Neural progenitor cell (in vitro differentiated cells): ENCODE measurements around the gene ATP1A2. TPM values are rescaled to one million over a fixed set of nuclear protein-coding genes. Genes with fewer than 3 reads are reported as not detected.

Experiments
- DNase-seq: peaks from one replicate; pipeline ENCODE4 v3.0.0-alpha.2; 2016; ENCODE audit warnings: low spot score
- H2AFZ ChIP-seq: fragments of 200-600 bp; sonication (generic); replicated peaks from 2 replicates; pipeline ENCODE4 v1.6.1; 2016; ENCODE audit warnings: antibody characterized with exemption
- H3F3A ChIP-seq: fragments of 200-600 bp; sonication (generic); 2 replicates; pipeline ENCODE4 v1.6.1; 2016; ENCODE audit warnings: antibody characterized with exemption, low read depth
- H3K27ac ChIP-seq: fragments of 200-600 bp; sonication (generic); 2 replicates; pipeline ENCODE4 v1.5.1; 2016; ENCODE audit warnings: mild to moderate bottlenecking
- H3K27me3 ChIP-seq: fragments of 200-600 bp; sonication (generic); 2 replicates; pipeline ENCODE4 v1.6.1; 2016; ENCODE audit warnings: mild to moderate bottlenecking, moderate library complexity
- H3K36me3 ChIP-seq: fragments of 200-600 bp; sonication (generic); 2 replicates; pipeline ENCODE4 v1.5.1; 2016
- H3K4me1 ChIP-seq: fragments of 200-600 bp; sonication (generic); 2 replicates; pipeline ENCODE4 v1.6.1; 2016; ENCODE audit warnings: mixed run types
- H3K4me2 ChIP-seq: fragments of 200-600 bp; sonication (generic); 2 replicates; pipeline ENCODE4 v1.6.1; 2016
- H3K4me3 ChIP-seq: fragments of 200-600 bp; sonication (generic); 2 replicates; pipeline ENCODE4 v1.5.1; 2016
- H3K79me2 ChIP-seq: fragments of 200-600 bp; sonication (generic); 2 replicates; pipeline ENCODE4 v1.6.1; 2016; ENCODE audit warnings: low read depth
- H3K9ac ChIP-seq: fragments of 200-600 bp; sonication (generic); 2 replicates; pipeline ENCODE4 v1.6.1; 2016
- H3K9me3 ChIP-seq: fragments of 200-600 bp; sonication (generic); 2 replicates; pipeline ENCODE4 v1.5.1; 2016; ENCODE audit warnings: low read depth
- H4K20me1 ChIP-seq: fragments of 200-600 bp; sonication (generic); 2 replicates; pipeline ENCODE4 v1.6.1; 2016; ENCODE audit warnings: low read depth
- H3K27ac Mint-ChIP-seq: 3 replicates; pipeline ENCODE4 v1.8.0; 2021; ENCODE audit warnings: mixed read lengths
- H3K27me3 Mint-ChIP-seq: 2 replicates; pipeline ENCODE4 v1.8.0; 2022; ENCODE audit warnings: low read depth, mild to moderate bottlenecking, inconsistent platforms, moderate library complexity, mixed read lengths; ENCODE audit not compliant: insufficient read depth
- H3K36me3 Mint-ChIP-seq: 3 replicates; pipeline ENCODE4 v1.8.0; 2021; ENCODE audit warnings: mixed read lengths
- H3K4me1 Mint-ChIP-seq: 3 replicates; pipeline ENCODE4 v1.8.0; 2021; ENCODE audit warnings: mixed read lengths
- H3K4me3 Mint-ChIP-seq: 3 replicates; pipeline ENCODE4 v1.8.0; 2021; ENCODE audit warnings: mild to moderate bottlenecking, moderate library complexity, mixed read lengths
- H3K9me3 Mint-ChIP-seq: 3 replicates; pipeline ENCODE4 v1.8.0; 2020; ENCODE audit warnings: mixed read lengths
- EZH2 ChIP-seq: fragments of 200-600 bp; sonication (generic); IDR thresholded peaks from 2 replicates; pipeline ENCODE4 v1.6.1; 2017; ENCODE audit warnings: antibody characterized with exemption, mild to moderate bottlenecking, moderate library complexity
- EZH2phosphoT487 ChIP-seq: fragments of 200-600 bp; sonication (generic); IDR thresholded peaks from 2 replicates; pipeline ENCODE4 v1.6.1; 2017; ENCODE audit warnings: antibody characterized with exemption
- total RNA-seq: library from RNA; depleted of rRNA; stranded (reverse); fragments of >200 nt; gene quantifications from 2 replicates; pipeline ENCODE4 v1.2.3, GENCODE V29; 2015; ENCODE audit warnings: low replicate concordance
- TF ChIP-seq, protein P1 (sequence below): fragments of 200-600 bp; sonication (generic); IDR thresholded peaks from 2 replicates; pipeline ENCODE4 v1.5.1; 2017; ENCODE audit warnings: antibody characterized with exemption, mild to moderate bottlenecking

ATP1A2 gene
- total RNA-seq, 1 donor from 2014 or later, result 88.6 TPM

GRCh38 chr1:160086456-160086892, 29.1 kb upstream of the ATP1A2 start:
- Histone ChIP-seq H3K36me3 (no peaks in the 10 kb centered on the region), H3K4me3 (no peak overlapping the region), H3K9me3 (no peaks in the 10 kb centered on the region), H3K4me2 (no peak overlapping the region), H3F3A (no peaks in the 10 kb centered on the region), H3K27me3 (peaks cover 56% of the 10 kb centered on the region), H3K27ac (no peak overlapping the region), H3K79me2 (no peaks in the 10 kb centered on the region), H3K4me1 (no peaks in the 10 kb centered on the region), H2AFZ (no peak overlapping the region), H3K9ac (no peak overlapping the region), H4K20me1 (no peaks in the 10 kb centered on the region)
- Mint-ChIP-seq H3K4me3 (peak overlapping the region; percentile 59), H3K27ac (no peak overlapping the region), H3K4me1 (peaks cover 14% of the 10 kb centered on the region), H3K9me3 (peaks cover 2% of the 10 kb centered on the region), H3K36me3 (no peaks in the 10 kb centered on the region), H3K27me3 (peaks cover 32% of the 10 kb centered on the region)
- TF ChIP-seq EZH2phosphoT487, result no peak
- TF ChIP-seq, protein P1, sequence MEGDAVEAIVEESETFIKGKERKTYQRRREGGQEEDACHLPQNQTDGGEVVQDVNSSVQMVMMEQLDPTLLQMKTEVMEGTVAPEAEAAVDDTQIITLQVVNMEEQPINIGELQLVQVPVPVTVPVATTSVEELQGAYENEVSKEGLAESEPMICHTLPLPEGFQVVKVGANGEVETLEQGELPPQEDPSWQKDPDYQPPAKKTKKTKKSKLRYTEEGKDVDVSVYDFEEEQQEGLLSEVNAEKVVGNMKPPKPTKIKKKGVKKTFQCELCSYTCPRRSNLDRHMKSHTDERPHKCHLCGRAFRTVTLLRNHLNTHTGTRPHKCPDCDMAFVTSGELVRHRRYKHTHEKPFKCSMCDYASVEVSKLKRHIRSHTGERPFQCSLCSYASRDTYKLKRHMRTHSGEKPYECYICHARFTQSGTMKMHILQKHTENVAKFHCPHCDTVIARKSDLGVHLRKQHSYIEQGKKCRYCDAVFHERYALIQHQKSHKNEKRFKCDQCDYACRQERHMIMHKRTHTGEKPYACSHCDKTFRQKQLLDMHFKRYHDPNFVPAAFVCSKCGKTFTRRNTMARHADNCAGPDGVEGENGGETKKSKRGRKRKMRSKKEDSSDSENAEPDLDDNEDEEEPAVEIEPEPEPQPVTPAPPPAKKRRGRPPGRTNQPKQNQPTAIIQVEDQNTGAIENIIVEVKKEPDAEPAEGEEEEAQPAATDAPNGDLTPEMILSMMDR, result no peak
- no peak for TF ChIP-seq EZH2
- no peak for DNase-seq

DNA sequence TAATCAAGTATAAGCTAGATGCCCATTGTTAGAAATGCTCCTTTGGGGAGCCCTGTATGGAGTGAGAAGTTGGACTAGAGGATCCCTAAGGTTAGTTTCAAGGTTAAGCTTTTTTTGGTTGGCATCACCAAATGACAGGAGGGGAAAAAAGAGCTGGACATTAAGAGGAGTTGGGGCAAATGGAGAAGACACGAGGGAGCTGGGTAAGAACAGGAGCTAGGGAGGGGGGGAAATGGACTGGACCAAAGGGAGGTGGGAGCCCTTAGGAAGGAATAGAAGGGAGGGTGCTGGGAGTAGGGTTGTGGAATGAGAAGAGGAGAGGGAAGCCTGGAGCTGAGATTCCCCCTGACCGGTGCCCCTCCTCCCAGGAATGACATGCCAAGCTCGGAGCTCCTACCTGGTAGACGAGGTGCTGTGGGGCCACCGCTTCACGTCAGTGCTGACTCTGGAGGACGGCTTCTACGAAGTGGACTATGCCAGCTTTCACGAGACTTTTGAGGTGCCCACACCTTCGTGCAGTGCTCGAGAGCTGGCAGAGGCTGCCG, 28.4 kb upstream of the ATP1A2 start:
- Histone ChIP-seq H3K4me2 (no peak overlapping the region), H3K79me2 (no peaks in the 10 kb centered on the region), H3K27me3 (peaks cover 49% of the 10 kb centered on the region), H3K9me3 (no peaks in the 10 kb centered on the region), H2AFZ (no peak overlapping the region), H3K4me3 (no peak overlapping the region), H3K36me3 (no peaks in the 10 kb centered on the region), H3K4me1 (no peaks in the 10 kb centered on the region), H3F3A (no peaks in the 10 kb centered on the region), H3K9ac (no peak overlapping the region), H4K20me1 (no peaks in the 10 kb centered on the region), H3K27ac (no peak overlapping the region)
- peaks cover 2% of the 10 kb centered on the region for H3K9me3 Mint-ChIP-seq
- no peak for TF ChIP-seq EZH2
- H3K4me3 Mint-ChIP-seq, result no peak overlapping the region
- H3K4me1 Mint-ChIP-seq, result peaks cover 11% of the 10 kb centered on the region
- no peak for DNase-seq
- peaks cover 28% of the 10 kb centered on the region for H3K27me3 Mint-ChIP-seq
- no peak overlapping the region for H3K27ac Mint-ChIP-seq
- H3K36me3 Mint-ChIP-seq, result no peaks in the 10 kb centered on the region

- H3K4me2 ChIP-seq, result no peak overlapping the region
- H3F3A ChIP-seq, result no peaks in the 10 kb centered on the region
- H3K4me3 ChIP-seq, result no peak overlapping the region
- TF ChIP-seq EZH2, result no peak
- TF ChIP-seq, protein P1, result no peak
- no peak for TF ChIP-seq EZH2phosphoT487
- H3K4me1 Mint-ChIP-seq, result peaks cover 11% of the 10 kb centered on the region
- peaks cover 15% of the 10 kb centered on the region for H3K27me3 Mint-ChIP-seq
- H3K4me3 Mint-ChIP-seq, result no peak overlapping the region
- no peaks in the 10 kb centered on the region for H4K20me1 ChIP-seq
- no peaks in the 10 kb centered on the region for H3K4me1 ChIP-seq
- H3K9me3 ChIP-seq, result no peaks in the 10 kb centered on the region
- DNase-seq, result no peak
- peaks cover 22% of the 10 kb centered on the region for H3K27me3 ChIP-seq
- H3K9ac ChIP-seq, result no peak overlapping the region
- no peaks in the 10 kb centered on the region for H3K36me3 ChIP-seq
- H3K27ac ChIP-seq, result no peak overlapping the region
- H3K9me3 Mint-ChIP-seq, result no peaks in the 10 kb centered on the region
- H3K79me2 ChIP-seq, result no peaks in the 10 kb centered on the region
- H2AFZ ChIP-seq, result no peak overlapping the region
- no peaks in the 10 kb centered on the region for H3K36me3 Mint-ChIP-seq
- no peak overlapping the region for H3K27ac Mint-ChIP-seq
Observed at GRCh38 chr1:160089883-160090282, 25.7 kb upstream of the ATP1A2 start.

DNA sequence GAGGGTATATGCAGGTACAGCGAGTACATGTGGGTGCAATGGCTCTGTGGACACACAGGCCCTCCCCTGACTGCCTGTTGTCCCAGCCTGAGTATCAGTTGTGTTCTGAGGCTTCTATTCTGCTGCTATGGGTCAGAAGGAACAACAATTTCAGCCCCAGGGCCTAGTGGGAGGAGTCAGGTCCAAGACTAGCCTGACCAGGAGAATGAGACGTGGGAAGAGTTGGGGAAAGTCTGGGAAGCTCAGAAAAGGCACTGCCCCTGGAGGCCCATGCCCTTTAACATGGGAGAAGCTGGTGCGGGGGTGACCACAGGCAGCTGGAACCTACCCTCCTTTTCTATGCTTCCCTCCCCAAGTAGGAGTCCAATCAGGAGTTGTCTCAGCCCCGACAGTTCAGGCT, 24.8 kb upstream of the ATP1A2 start:
- no peaks in the 10 kb centered on the region for H3K79me2 ChIP-seq
- peaks cover 14% of the 10 kb centered on the region for H3K27me3 ChIP-seq
- no peaks in the 10 kb centered on the region for H4K20me1 ChIP-seq
- no peaks in the 10 kb centered on the region for H3F3A ChIP-seq
- peaks cover 8% of the 10 kb centered on the region for H3K27me3 Mint-ChIP-seq
- no peaks in the 10 kb centered on the region for H3K9me3 ChIP-seq
- no peak overlapping the region for H3K4me3 ChIP-seq
- H3K36me3 ChIP-seq, result no peaks in the 10 kb centered on the region
- no peak for DNase-seq
- H3K4me2 ChIP-seq, result no peak overlapping the region
- H3K36me3 Mint-ChIP-seq, result no peaks in the 10 kb centered on the region
- no peak overlapping the region for H3K27ac ChIP-seq
- no peak overlapping the region for H3K9ac ChIP-seq
- H3K4me3 Mint-ChIP-seq, result no peak overlapping the region
- H3K4me1 ChIP-seq, result peaks cover 5% of the 10 kb centered on the region
- H2AFZ ChIP-seq, result no peak overlapping the region
- TF ChIP-seq EZH2 (no peak), EZH2phosphoT487 (no peak)
- TF ChIP-seq, protein P1, result no peak
- no peak overlapping the region for H3K27ac Mint-ChIP-seq
- peaks cover 11% of the 10 kb centered on the region for H3K4me1 Mint-ChIP-seq
- no peaks in the 10 kb centered on the region for H3K9me3 Mint-ChIP-seq
